Epidermal melanocyte (primary cell): Measurements from ENCODE around the gene BCAP31.

Source experiments
- DNase-seq: peaks from one replicate; pipeline ENCODE4 v3.0.0; 2011; ENCODE audit warnings: low spot score; ENCODE audit not compliant: insufficient read length

BCAP31 gene

GRCh38 chrX:153674219-153674851 is 49.9 kb downstream of the BCAP31 start:
- no peak for DNase-seq

- DNase-seq = no peak
Observed at GRCh38 chrX:153673428-153674218, 50.6 kb downstream of the BCAP31 start, which contains the start of gene PNCK. Gene PNCK, minus strand, starts transcription at chrX:153673813. Its CDS starts 737 bp downstream, at chrX:153673076.

GRCh38 chrX:153672531-153673427 is 51.4 kb downstream of the BCAP31 start:
- DNase-seq = no peak

- no peak for DNase-seq
Observed at GRCh38 chrX:153671589-153672530, 52.3 kb downstream of the BCAP31 start.

- DNase-seq = no peak
Observed at GRCh38 chrX:153670748-153671588, 53.2 kb downstream of the BCAP31 start.

- no peak for DNase-seq
Observed at GRCh38 chrX:153669901-153670731, 54.1 kb downstream of the BCAP31 start.

GRCh38 chrX:153669174-153669890 is 54.9 kb downstream of the BCAP31 start:
- peak; percentile 30 for DNase-seq

- DNase-seq = no peak
Observed at GRCh38 chrX:153668423-153669173, 55.6 kb downstream of the BCAP31 start.

- DNase-seq = peak; percentile 77
Observed at GRCh38 chrX:153667956-153668396, 56.2 kb downstream of the BCAP31 start.

- no peak for DNase-seq
Observed at GRCh38 chrX:153667281-153667955, 56.8 kb downstream of the BCAP31 start.

- DNase-seq = no peak
Observed at GRCh38 chrX:153665726-153666306, 58.4 kb downstream of the BCAP31 start.

GRCh38 chrX:153662266-153662665 is 61.9 kb downstream of the BCAP31 start:
- no peak for DNase-seq

GRCh38 chrX:153659268-153659667 is 64.9 kb downstream of the BCAP31 start:
- DNase-seq = no peak

- DNase-seq = no peak
Observed at GRCh38 chrX:153657161-153657560, 67.0 kb downstream of the BCAP31 start.

GRCh38 chrX:153653556-153653955 is 70.6 kb downstream of the BCAP31 start:
- no peak for DNase-seq

- no peak for DNase-seq
Observed at GRCh38 chrX:153651540-153652079, 72.6 kb downstream of the BCAP31 start.
